Heart right ventricle (tissue), 16 donors: ENCODE measurements around the gene RFPL1. TPM values are rescaled to one million over a fixed set of nuclear protein-coding genes. Genes with fewer than 3 reads are reported as not detected.

Experiments used
- ATAC-seq, 8 donors: fragments of 200-7000 bp; cut with Tn5 transposase; one replicate each; pipeline ENCODE4 v1.9.1; 2020; ENCODE audit warnings: mild to moderate bottlenecking in 8 of 8, moderate library complexity in 8 of 8, moderate number of reproducible peaks in 1 of 8
- DNase-seq, 2 donors: peaks; one replicate each; pipeline ENCODE4 v3.0.0-alpha.2; 2020
- H3K27ac ChIP-seq, 10 donors: fragments of 200-600 bp; sonication (generic) in 2 of 10; one replicate each; pipeline versions ENCODE4 v1.5.0 to v1.8.0; 2020 to 2022; ENCODE audit warnings: mild to moderate bottlenecking in 3 of 10
- H3K27me3 ChIP-seq, 7 donors: fragments of 200-600 bp; one replicate each; pipeline ENCODE4 v1.8.0; 2021 to 2022; ENCODE audit warnings: mild to moderate bottlenecking in 2 of 7
- H3K36me3 ChIP-seq, 9 donors: fragments of 200-600 bp; sonication (generic) in 1 of 9; one replicate each; pipeline versions ENCODE4 v1.5.0 to v1.8.0; 2020 to 2022; ENCODE audit warnings: mild to moderate bottlenecking in 2 of 9
- H3K4me1 ChIP-seq, 9 donors: fragments of 200-600 bp; sonication (generic) in 1 of 9; one replicate each; pipeline versions ENCODE4 v1.5.0 to v1.8.0; 2020 to 2022; ENCODE audit warnings: mild to moderate bottlenecking in 4 of 9
- H3K4me3 ChIP-seq, 10 donors: fragments of 200-600 bp; sonication (generic) in 2 of 10; one replicate each; pipeline versions ENCODE4 v1.5.0 to v1.8.0; 2020 to 2022; ENCODE audit warnings: mild to moderate bottlenecking in 7 of 10, moderate library complexity in 2 of 10
- H3K9me3 ChIP-seq, 11 donors: fragments of 200-600 bp in 10 of 11; sonication (generic) in 2 of 11; one replicate each; pipeline versions ENCODE4 v1.5.0 to v1.8.0; 2013 to 2022; ENCODE audit warnings: mild to moderate bottlenecking in 2 of 11, control low read depth in 1 of 11, moderate library complexity in 1 of 11
- CTCF ChIP-seq, 9 donors: fragments of 200-600 bp; sonication (generic) in 2 of 9; IDR thresholded peaks; one replicate each; pipeline versions ENCODE4 v1.5.0 to v1.8.0; 2021 to 2022; ENCODE audit warnings: antibody characterized with exemption in 9 of 9, mild to moderate bottlenecking in 5 of 9, moderate library complexity in 1 of 9
- WGBS, 2 donors: extraction: QIAGEN DNeasy Blood & Tissue Kit; methylation state at CpG; one replicate each; pipeline ENCODE4 v1.1.7; 2013; ENCODE audit warnings: inconsistent platforms in 1 of 2; 5-methylcytosine and 5-hydroxymethylcytosine counted together
- intact Hi-C, 10 donors: fragments of 100-400 bp; cut with DNase I; formaldehyde crosslinking; loops; one replicate each; pipeline versions ENCODE4 v1.11.1 to v1.14.2; 2022
- polyA plus RNA-seq, 2 donors: library from polyadenylated mRNA; stranded (reverse); fragments of 200-250 nt; gene quantifications; one replicate each; pipeline ENCODE4 v1.2.3, GENCODE V29; 2013
- total RNA-seq, 10 donors: library from RNA; stranded (reverse); fragmentation: NEBNext Ultra II Directional in 3 of 10; extraction: Animal tissue kit (Norgen Biotek cat#: 25700) in 3 of 10; gene quantifications; one replicate each; pipeline versions ENCODE4 v1.2.1 to v1.2.4, GENCODE V29; 2021 to 2023
- donor health status: Arrhythmogenic right ventricular cardiomyopathy.
- donor health status: ischemic (EF 13 %, LVEDD 7.1; RV severe dilation, severe dysfunction).
- donor health status: healthy with polysubstance abuse.
- donor health status: DM: no; HTN: yes; CAD: no.
- donor health status: DM: no; HTN: no; CAD: no.
- donor health status: ischemic (EF 25% LVEDD 6.9; RV normal size, moderate dysfunction).
- donor health status: ischemic (EF 25% LVEDD 5.7; RV mildly dilated, moderate dysfunction).
- donor health status: healthy.
- donor health status: DM: yes; HTN: yes; CAD: no.
- donor health status: Ischemic cardiomyopathy.
- donor health status: ischemic (EF 35%, LVEDD 5.7; RV mildly dilated, moderate dysfunction).
- donor health status: nonischemic (EF 11% LVEDD 7.7; RV severe dilation, severe dysfunction).
- donor health status: DM: yes; HTN: yes; CAD: no.
- donor health status: PGD.
- donor health status: ischemic (EF 29% LVEDD 5.4; RV normal size, mild dysfunction).
- donor health status: nonischemic (EF 23%, LVEDD 6.1; RV moderate dilation, normal function).

The RFPL1 gene
- total and polyA plus RNA-seq, 12 donors, result not detected

- TF ChIP-seq CTCF (IDR thresholded peaks at IDR 0.05), result no peak
- intact Hi-C loops, result no loop called here
- H3K4me1 ChIP-seq, result no peaks in the 10 kb centered on the region
- no peak overlapping the region for H3K27ac ChIP-seq
- WGBS, 2 donors, result 89 to 95% methylated on average over 6 of the region's 6 CpGs
- DNase-seq (no peak), ATAC-seq (no peak)
- no peak overlapping the region for H3K4me3 ChIP-seq
- H3K27me3 ChIP-seq, result no peaks in the 10 kb centered on the region
- peaks cover 0 to 9% (median 0%) of the 10 kb centered on the region in 11 donors for H3K9me3 ChIP-seq
- H3K36me3 ChIP-seq, result no peaks in the 10 kb centered on the region
These were observed 52.6 kb downstream of the RFPL1 start for GRCh38 chr22:29491012-29491411.

Other genes with a start within 250 kb of the RFPL1 start
- gene EMID1, start 232.7 kb upstream of the RFPL1 start, total RNA-seq, result 1 to 10 TPM in 1 of 10 donors, under 1 TPM in 8, not detected in 1; 0.26 to 1.1 (median 0.42) TPM
- under 1 TPM; 0.22 to 0.23 TPM for gene EMID1, start 232.7 kb upstream of the RFPL1 start, polyA plus RNA-seq
- 10 to 100 TPM in 9 of 10 donors, 1 to 10 TPM in 1; 7.0 to 18.0 (median 12.2) TPM for gene RHBDD3, start 170.6 kb upstream of the RFPL1 start, total RNA-seq
- gene RHBDD3, start 170.6 kb upstream of the RFPL1 start, polyA plus RNA-seq, result 10 to 100 TPM; 17.3 to 25.8 TPM
- gene EWSR1, start 170.3 kb upstream of the RFPL1 start, total RNA-seq, result 100 to 1,000 TPM; 131 to 153 (median 139) TPM
- gene EWSR1, start 170.3 kb upstream of the RFPL1 start, polyA plus RNA-seq, result 100 to 1,000 TPM; 105 to 115 TPM
- gene GAS2L1, start 131.9 kb upstream of the RFPL1 start, total RNA-seq, result 10 to 100 TPM; 10.9 to 35.4 (median 13.6) TPM
- gene GAS2L1, start 131.9 kb upstream of the RFPL1 start, polyA plus RNA-seq, result 10 to 100 TPM; 29.6 to 45.0 TPM
- gene RASL10A, start 122.9 kb upstream of the RFPL1 start, total RNA-seq, result 1 to 10 TPM in 8 of 10 donors, under 1 TPM in 2; 0.87 to 4.3 (median 1.6) TPM
- 1 to 10 TPM; 3.1 to 3.8 TPM for gene RASL10A, start 122.9 kb upstream of the RFPL1 start, polyA plus RNA-seq
- gene AP1B1, start 50.0 kb upstream of the RFPL1 start, total RNA-seq, result 10 to 100 TPM; 25.8 to 51.5 (median 29.6) TPM
- 10 to 100 TPM; 18.4 to 29.1 TPM for gene AP1B1, start 50.0 kb upstream of the RFPL1 start, polyA plus RNA-seq
- gene NEFH, start 41.6 kb downstream of the RFPL1 start, total RNA-seq, result under 1 TPM in 7 of 10 donors, not detected in 3; 0.12 to 0.60 (median 0.18) TPM
- under 1 TPM; 0.07 to 0.14 TPM for gene NEFH, start 41.6 kb downstream of the RFPL1 start, polyA plus RNA-seq
- 10 to 100 TPM; 32.0 to 77.9 (median 38.0) TPM for gene THOC5, start 115.2 kb downstream of the RFPL1 start, total RNA-seq
- gene THOC5, start 115.2 kb downstream of the RFPL1 start, polyA plus RNA-seq, result 10 to 100 TPM; 41.4 to 46.9 TPM
- gene NIPSNAP1, start 142.5 kb downstream of the RFPL1 start, total RNA-seq, result 10 to 100 TPM; 14.9 to 27.3 (median 21.0) TPM
- 10 to 100 TPM; 13.8 to 16.5 TPM for gene NIPSNAP1, start 142.5 kb downstream of the RFPL1 start, polyA plus RNA-seq
- 10 to 100 TPM; 39.2 to 59.4 (median 45.9) TPM for gene NF2, start 165.1 kb downstream of the RFPL1 start, total RNA-seq
- 10 to 100 TPM in 1 of 2 donors, 1 to 10 TPM in 1; 9.7 to 32.2 TPM for gene NF2, start 165.1 kb downstream of the RFPL1 start, polyA plus RNA-seq